Measurements from ENCODE around the gene STAB2.
A peak's percentile ranks its signal among the peaks of the same experiment; 100 is the strongest.

The STAB2 gene

GRCh38 chr12:103794309-103795213 is 207.5 kb downstream of the STAB2 start:
- no peak for TF ChIP-seq CTCF (IDR thresholded peaks at IDR 0.05; ENCODE audit: low read depth, low read length, missing control alignments)
- peaks cover 32% of the 10 kb centered on the region for H3K36me3 ChIP-seq (replicated peaks)
- no peak for DNase-seq
- H3K27me3 ChIP-seq (replicated peaks), result no peaks in the 10 kb centered on the region
- H3K27ac ChIP-seq, result no peak overlapping the region
- in situ Hi-C loops (cut with HindIII; ENCODE audit: low pct_ligation_motif_present, low sequenced_read_pairs), result no loop called here
- H3K4me3 ChIP-seq (ENCODE audit: low read depth, low read length), result no peak overlapping the region

GRCh38 chr12:103798586-103798985 is 211.5 kb downstream of the STAB2 start:
- H3K27me3 ChIP-seq (replicated peaks), result no peaks in the 10 kb centered on the region
- H3K36me3 ChIP-seq (replicated peaks), result peaks cover 13% of the 10 kb centered on the region
- no peak for TF ChIP-seq CTCF (IDR thresholded peaks at IDR 0.05; ENCODE audit: low read depth, low read length, missing control alignments)
- in situ Hi-C loops (cut with HindIII; ENCODE audit: low pct_ligation_motif_present, low sequenced_read_pairs), result no loop called here
- DNase-seq, result no peak
- no peak overlapping the region for H3K27ac ChIP-seq
- H3K4me3 ChIP-seq (ENCODE audit: low read depth, low read length), result no peak overlapping the region

- in situ Hi-C loops (cut with HindIII; ENCODE audit: low pct_ligation_motif_present, low sequenced_read_pairs), result no loop called here
- Histone ChIP-seq H3K4me3 (ENCODE audit: low read depth, low read length) (no peak overlapping the region), H3K27me3 (replicated peaks) (no peaks in the 10 kb centered on the region), H3K27ac (no peak overlapping the region), H3K36me3 (replicated peaks) (peaks cover 11% of the 10 kb centered on the region)
- TF ChIP-seq CTCF (IDR thresholded peaks at IDR 0.05; ENCODE audit: low read depth, low read length, missing control alignments), result no peak
- DNase-seq, result no peak
Measured at GRCh38 chr12:103799504-103799856, 212.4 kb downstream of the STAB2 start.

GRCh38 chr12:103799857-103800771 is 213.0 kb downstream of the STAB2 start:
- DNase-seq, result peak; percentile 60
- Histone ChIP-seq H3K36me3 (replicated peaks) (peaks cover 8% of the 10 kb centered on the region), H3K4me3 (ENCODE audit: low read depth, low read length) (no peak overlapping the region), H3K27ac (peak overlapping the region; percentile 34), H3K27me3 (replicated peaks) (no peaks in the 10 kb centered on the region)
- no peak for TF ChIP-seq CTCF (IDR thresholded peaks at IDR 0.05; ENCODE audit: low read depth, low read length, missing control alignments)
- in situ Hi-C loops (cut with HindIII; ENCODE audit: low pct_ligation_motif_present, low sequenced_read_pairs), result no loop called here

GRCh38 chr12:103801709-103802585 is 214.9 kb downstream of the STAB2 start:
- in situ Hi-C loops (cut with HindIII; ENCODE audit: low pct_ligation_motif_present, low sequenced_read_pairs), result no loop called here
- Histone ChIP-seq H3K27ac (peak overlapping the region; percentile 10), H3K27me3 (replicated peaks) (no peaks in the 10 kb centered on the region), H3K4me3 (ENCODE audit: low read depth, low read length) (no peak overlapping the region), H3K36me3 (replicated peaks) (peaks cover 4% of the 10 kb centered on the region)
- TF ChIP-seq CTCF (IDR thresholded peaks at IDR 0.05; ENCODE audit: low read depth, low read length, missing control alignments), result no peak
- peak; percentile 43 for DNase-seq
